HepG2 (cell line): ENCODE results near the gene GSC2. TPM values are rescaled to one million over a fixed set of nuclear protein-coding genes. Genes with fewer than 3 reads are reported as not detected.

Source experiments
- ATF7 ChIP-seq, 2 experiments: fragments of 450-650 bp in 1 of 2; sonication (generic) in 1 of 2; formaldehyde crosslinking in 1 of 2; IDR thresholded peaks; 2 replicates each; pipeline versions ENCODE4 v1.4.0 to v1.6.1; 2016 to 2020; ENCODE audit warnings: antibody characterized with exemption in 1 of 2, mild to moderate bottlenecking in 1 of 2, missing genetic modification reagents in 1 of 2
- ELF1 ChIP-seq: sonication (generic); formaldehyde crosslinking; IDR thresholded peaks from 2 replicates; pipeline ENCODE4 v1.4.0; 2020; ENCODE audit warnings: missing genetic modification reagents
- ELF4 ChIP-seq: sonication (generic); formaldehyde crosslinking; IDR thresholded peaks from 2 replicates; pipeline ENCODE4 v1.5.0; 2020; ENCODE audit warnings: missing genetic modification reagents, mild to moderate bottlenecking, moderate library complexity, borderline replicate concordance
- HDAC1 ChIP-seq: sonication (generic); formaldehyde crosslinking; IDR thresholded peaks from 2 replicates; pipeline ENCODE4 v1.5.1; 2020; ENCODE audit warnings: mild to moderate bottlenecking, missing genetic modification reagents
- HHEX ChIP-seq: IDR thresholded peaks from 2 replicates; pipeline ENCODE4 v1.6.1; 2016; ENCODE audit warnings: control low read depth
- HOXA3 ChIP-seq: sonication (generic); formaldehyde crosslinking; IDR thresholded peaks from 2 replicates; pipeline ENCODE4 v1.5.0; 2020; ENCODE audit warnings: missing genetic modification reagents
- MED8 ChIP-seq: sonication (generic); formaldehyde crosslinking; IDR thresholded peaks from 2 replicates; pipeline ENCODE4 v1.8.1; 2023; ENCODE audit warnings: mild to moderate bottlenecking, missing genetic modification reagents; ENCODE audit not compliant: insufficient replicate concordance
- MZF1 ChIP-seq: sonication (generic); formaldehyde crosslinking; IDR thresholded peaks from 2 replicates; pipeline ENCODE4 v1.8.1; 2023; ENCODE audit warnings: mild to moderate bottlenecking, missing genetic modification reagents, borderline replicate concordance
- PCBP1 ChIP-seq: fragments of 200-400 bp; formaldehyde crosslinking; IDR thresholded peaks from 2 replicates; pipeline ENCODE4 v1.6.1; 2017; ENCODE audit warnings: mild to moderate bottlenecking, low read depth, low read length, borderline replicate concordance
- PHF5A ChIP-seq: IDR thresholded peaks from one replicate; pipeline ENCODE4 v1.6.1; 2018; ENCODE audit warnings: low read depth, missing genetic modification reagents; ENCODE audit not compliant: unreplicated experiment
- SCMH1 ChIP-seq: sonication (generic); formaldehyde crosslinking; IDR thresholded peaks from 2 replicates; pipeline ENCODE4 v1.9.0; 2021; ENCODE audit warnings: missing genetic modification reagents, mild to moderate bottlenecking, borderline replicate concordance
- SOX13 ChIP-seq, 3 experiments: fragments of 450-650 bp in 1 of 3; sonication (generic) in 1 of 3; formaldehyde crosslinking in 1 of 3; IDR thresholded peaks in 2 of 3; conservative IDR thresholded peaks in 1 of 3; 2 replicates each; pipeline versions ENCODE4 v1.5.0 to v1.6.1; 2016 to 2020; ENCODE audit warnings: antibody characterized with exemption in 1 of 3, mild to moderate bottlenecking in 1 of 3, missing compliant biosample characterization in 1 of 3, missing genetic modification reagents in 1 of 3, moderate library complexity in 1 of 3
- SP1 ChIP-seq, 2 experiments: fragments of 450-650 bp in 1 of 2; sonication (generic) in 1 of 2; formaldehyde crosslinking in 1 of 2; IDR thresholded peaks; 2 replicates each; pipeline versions ENCODE4 v1.4.0 to v1.6.1; 2016 to 2020; ENCODE audit warnings: missing genetic modification reagents in 1 of 2
- ZNF282 ChIP-seq: fragments of 450-650 bp; IDR thresholded peaks from 2 replicates; pipeline ENCODE4 v1.6.1; 2018; ENCODE audit not compliant: partially characterized antibody
- ZNF33B ChIP-seq: sonication (generic); formaldehyde crosslinking; IDR thresholded peaks from 2 replicates; pipeline ENCODE4 v1.5.1; 2020; ENCODE audit warnings: mild to moderate bottlenecking, missing genetic modification reagents
- ZNF430 ChIP-seq: sonication (generic); formaldehyde crosslinking; IDR thresholded peaks from 2 replicates; pipeline ENCODE4 v1.9.0; 2021; ENCODE audit warnings: mild to moderate bottlenecking, missing genetic modification reagents
- ZNF674 ChIP-seq: sonication (generic); formaldehyde crosslinking; IDR thresholded peaks from 2 replicates; pipeline ENCODE4 v1.5.0; 2020; ENCODE audit warnings: low read depth, mild to moderate bottlenecking, missing genetic modification reagents
- ZNF678 ChIP-seq: sonication (generic); formaldehyde crosslinking; IDR thresholded peaks from 2 replicates; pipeline ENCODE4 v1.4.0; 2020; ENCODE audit warnings: mild to moderate bottlenecking, missing genetic modification reagents
- ZNF724P ChIP-seq: sonication (generic); formaldehyde crosslinking; IDR thresholded peaks from 2 replicates; pipeline ENCODE4 v1.8.0; 2022; ENCODE audit warnings: missing genetic modification reagents, borderline replicate concordance
- ZNF776 ChIP-seq: sonication (generic); formaldehyde crosslinking; IDR thresholded peaks from 2 replicates; pipeline ENCODE4 v1.4.0; 2020; ENCODE audit warnings: mild to moderate bottlenecking, missing genetic modification reagents
- ZNF878 ChIP-seq: sonication (generic); formaldehyde crosslinking; IDR thresholded peaks from 2 replicates; pipeline ENCODE4 v1.8.1; 2023; ENCODE audit warnings: mild to moderate bottlenecking, missing genetic modification reagents, moderate library complexity
- ZNF891 ChIP-seq: sonication (generic); formaldehyde crosslinking; IDR thresholded peaks from 2 replicates; pipeline ENCODE4 v1.5.0; 2020; ENCODE audit warnings: mild to moderate bottlenecking, missing genetic modification reagents
- polyA plus RNA-seq, 8 experiments: library from polyadenylated mRNA; depleted of rRNA in 3 of 8; stranded (reverse) in 7 of 8; unstranded in 1 of 8; fragments of >200 nt; fragmentation: Illumina TruSeq in 4 of 8; extraction: Trizol in 4 of 8; gene quantifications; 2 replicates each; pipeline versions ENCODE4 v1.2.1 to v1.2.3, GENCODE V29; 2011 to 2016; ENCODE audit warnings: low read depth in 4 of 8, missing spikeins in 1 of 8, mixed read lengths in 1 of 8; ENCODE audit not compliant: insufficient read depth in 1 of 8
- total RNA-seq, 5 experiments: library from RNA; depleted of rRNA; stranded (reverse); fragments of >200 nt; fragmentation: Illumina TruSeq; extraction: Trizol; gene quantifications; 2 replicates each; pipeline ENCODE4 v1.2.3, GENCODE V29; 2016; ENCODE audit warnings: low read depth in 1 of 5
- TF ChIP-seq, protein P1 (sequence below): sonication (generic); formaldehyde crosslinking; IDR thresholded peaks from 2 replicates; pipeline ENCODE4 v1.4.0; 2020; ENCODE audit warnings: mild to moderate bottlenecking, missing genetic modification reagents, borderline replicate concordance
- TF ChIP-seq, protein P2 (sequence below): sonication (generic); formaldehyde crosslinking; IDR thresholded peaks from 2 replicates; pipeline ENCODE4 v1.5.1; 2020; ENCODE audit warnings: missing genetic modification reagents, mild to moderate bottlenecking, borderline replicate concordance

Gene GSC2
- total and polyA plus RNA-seq, 2 of the 13 experiments (the other 11 are each of a cell fraction or from before 2014, with no cell fraction given), result not detected

DNA sequence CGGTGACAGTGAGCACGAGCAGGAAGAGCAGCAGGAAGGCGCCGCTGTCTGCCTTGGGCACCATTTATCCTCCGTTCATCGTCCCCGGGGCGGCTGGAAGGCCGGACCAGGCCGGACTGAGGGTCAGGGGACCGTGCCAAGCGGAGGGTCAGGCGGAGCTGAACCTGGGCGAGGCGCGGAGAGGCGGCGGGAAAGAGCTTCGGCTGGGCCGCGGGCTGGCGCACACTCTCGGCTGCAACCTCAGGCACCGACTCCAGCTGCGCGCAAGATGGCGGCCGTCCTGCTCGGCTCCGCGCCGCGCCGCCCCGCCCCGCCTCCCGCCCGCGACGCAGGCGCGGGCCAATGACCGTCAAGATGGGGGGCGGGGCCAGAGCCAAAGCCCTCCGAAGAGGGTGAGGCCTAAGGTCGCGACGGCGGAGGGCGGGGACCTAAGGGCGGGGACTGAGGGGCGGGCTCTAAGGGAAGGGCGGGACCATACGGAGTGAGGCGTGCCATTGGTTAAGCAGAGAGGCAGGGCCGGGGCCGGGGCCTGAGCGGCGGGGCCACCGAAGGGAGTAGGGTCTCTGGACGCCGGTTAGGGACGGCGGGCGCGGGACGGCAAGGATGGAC lies 27.8 kb downstream of the GSC2 start, which contains the start of gene DGCR2 (continued):
- TF ChIP-seq, protein P1, sequence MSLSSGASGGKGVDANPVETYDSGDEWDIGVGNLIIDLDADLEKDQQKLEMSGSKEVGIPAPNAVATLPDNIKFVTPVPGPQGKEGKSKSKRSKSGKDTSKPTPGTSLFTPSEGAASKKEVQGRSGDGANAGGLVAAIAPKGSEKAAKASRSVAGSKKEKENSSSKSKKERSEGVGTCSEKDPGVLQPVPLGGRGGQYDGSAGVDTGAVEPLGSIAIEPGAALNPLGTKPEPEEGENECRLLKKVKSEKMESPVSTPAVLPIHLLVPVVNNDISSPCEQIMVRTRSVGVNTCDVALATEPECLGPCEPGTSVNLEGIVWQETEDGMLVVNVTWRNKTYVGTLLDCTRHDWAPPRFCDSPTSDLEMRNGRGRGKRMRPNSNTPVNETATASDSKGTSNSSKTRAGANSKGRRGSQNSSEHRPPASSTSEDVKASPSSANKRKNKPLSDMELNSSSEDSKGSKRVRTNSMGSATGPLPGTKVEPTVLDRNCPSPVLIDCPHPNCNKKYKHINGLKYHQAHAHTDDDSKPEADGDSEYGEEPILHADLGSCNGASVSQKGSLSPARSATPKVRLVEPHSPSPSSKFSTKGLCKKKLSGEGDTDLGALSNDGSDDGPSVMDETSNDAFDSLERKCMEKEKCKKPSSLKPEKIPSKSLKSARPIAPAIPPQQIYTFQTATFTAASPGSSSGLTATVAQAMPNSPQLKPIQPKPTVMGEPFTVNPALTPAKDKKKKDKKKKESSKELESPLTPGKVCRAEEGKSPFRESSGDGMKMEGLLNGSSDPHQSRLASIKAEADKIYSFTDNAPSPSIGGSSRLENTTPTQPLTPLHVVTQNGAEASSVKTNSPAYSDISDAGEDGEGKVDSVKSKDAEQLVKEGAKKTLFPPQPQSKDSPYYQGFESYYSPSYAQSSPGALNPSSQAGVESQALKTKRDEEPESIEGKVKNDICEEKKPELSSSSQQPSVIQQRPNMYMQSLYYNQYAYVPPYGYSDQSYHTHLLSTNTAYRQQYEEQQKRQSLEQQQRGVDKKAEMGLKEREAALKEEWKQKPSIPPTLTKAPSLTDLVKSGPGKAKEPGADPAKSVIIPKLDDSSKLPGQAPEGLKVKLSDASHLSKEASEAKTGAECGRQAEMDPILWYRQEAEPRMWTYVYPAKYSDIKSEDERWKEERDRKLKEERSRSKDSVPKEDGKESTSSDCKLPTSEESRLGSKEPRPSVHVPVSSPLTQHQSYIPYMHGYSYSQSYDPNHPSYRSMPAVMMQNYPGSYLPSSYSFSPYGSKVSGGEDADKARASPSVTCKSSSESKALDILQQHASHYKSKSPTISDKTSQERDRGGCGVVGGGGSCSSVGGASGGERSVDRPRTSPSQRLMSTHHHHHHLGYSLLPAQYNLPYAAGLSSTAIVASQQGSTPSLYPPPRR (CRISPR knock-in tag), result no peak
- TF ChIP-seq ELF4 (CRISPR knock-in tag) (no peak), SOX13 (IDR thresholded peaks at IDR 0.05) (no peak), SOX13 (CRISPR knock-in tag; conservative IDR thresholded peaks at IDR 0.05 in 1 of 2, IDR thresholded peaks at IDR 0.05 in 1 of 2) (no peak), ZNF724P (no peak), PHF5A (CRISPR knock-in tag) (no peak), SP1 (IDR thresholded peaks at IDR 0.05) (no peak), SP1 (CRISPR knock-in tag; IDR thresholded peaks at IDR 0.05) (peak; percentile 82), HHEX (CRISPR knock-in tag) (no peak), MED8 (CRISPR knock-in tag) (no peak), HDAC1 (peak; percentile 13), ZNF674 (CRISPR knock-in tag) (no peak), ZNF33B (CRISPR knock-in tag) (no peak), ZNF878 (CRISPR knock-in tag) (no peak), ZNF891 (CRISPR knock-in tag) (no peak), ZNF776 (CRISPR knock-in tag) (no peak), MZF1 (CRISPR knock-in tag) (no peak), ZNF430 (no peak), SCMH1 (no peak), ZNF282 (no peak), HOXA3 (CRISPR knock-in tag) (peak; percentile 88), ZNF678 (CRISPR knock-in tag) (no peak), ELF1 (CRISPR knock-in tag) (no peak), PCBP1 (no peak), ATF7 (IDR thresholded peaks at IDR 0.05) (no peak), ATF7 (CRISPR knock-in tag; IDR thresholded peaks at IDR 0.05) (no peak)
- TF ChIP-seq, protein P2, sequence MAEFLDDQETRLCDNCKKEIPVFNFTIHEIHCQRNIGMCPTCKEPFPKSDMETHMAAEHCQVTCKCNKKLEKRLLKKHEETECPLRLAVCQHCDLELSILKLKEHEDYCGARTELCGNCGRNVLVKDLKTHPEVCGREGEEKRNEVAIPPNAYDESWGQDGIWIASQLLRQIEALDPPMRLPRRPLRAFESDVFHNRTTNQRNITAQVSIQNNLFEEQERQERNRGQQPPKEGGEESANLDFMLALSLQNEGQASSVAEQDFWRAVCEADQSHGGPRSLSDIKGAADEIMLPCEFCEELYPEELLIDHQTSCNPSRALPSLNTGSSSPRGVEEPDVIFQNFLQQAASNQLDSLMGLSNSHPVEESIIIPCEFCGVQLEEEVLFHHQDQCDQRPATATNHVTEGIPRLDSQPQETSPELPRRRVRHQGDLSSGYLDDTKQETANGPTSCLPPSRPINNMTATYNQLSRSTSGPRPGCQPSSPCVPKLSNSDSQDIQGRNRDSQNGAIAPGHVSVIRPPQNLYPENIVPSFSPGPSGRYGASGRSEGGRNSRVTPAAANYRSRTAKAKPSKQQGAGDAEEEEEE (CRISPR knock-in tag), result no peak
